NCI-H524 (cell line): ENCODE results near the gene USP12.
"Not testable (repeated sequence)": the region's sequence is repeated elsewhere in the genome, so short reads cannot be mapped to it uniquely, and the experiment has no call there.

Experiments
- DNase-seq, 2 experiments: peaks; one replicate each; lab custom pipeline; 2025; lab: John Stamatoyannopoulos, UW

Gene USP12

DNA sequence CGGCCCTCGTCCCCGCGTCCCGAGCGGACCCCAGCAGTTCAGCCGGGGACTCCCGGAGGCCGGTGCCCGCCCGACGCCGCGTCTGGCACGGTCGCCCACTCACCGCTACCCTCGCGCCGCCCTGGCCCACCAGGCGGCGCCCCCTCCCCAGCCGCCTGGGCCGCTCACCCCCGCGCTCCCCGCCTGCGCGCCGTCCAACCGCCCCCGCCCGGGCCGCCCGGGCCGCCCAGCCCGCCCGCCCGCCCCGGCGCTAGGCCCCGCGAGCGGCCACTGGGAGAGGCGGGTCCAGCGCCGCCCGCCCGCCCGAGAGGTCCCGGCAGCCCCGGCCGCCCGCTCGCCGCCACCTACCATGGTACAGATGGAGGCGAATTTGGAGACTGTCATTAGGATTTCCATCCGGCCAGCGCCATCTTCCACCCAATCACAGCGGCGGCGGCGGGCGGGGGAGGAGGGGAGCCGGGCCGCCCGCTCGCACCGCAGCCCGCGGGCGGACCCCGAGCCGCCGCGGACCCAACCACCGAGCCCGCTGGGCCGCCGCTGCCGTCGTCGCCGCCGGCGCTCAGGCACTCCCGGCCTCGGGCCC lies at the start of gene USP12:
Gene USP12, minus strand, starts transcription at position 568 of the 583 bp plus-strand sequence. Its CDS starts 172 bp downstream, at position 396.
- peak; percentile 43 to 70 for DNase-seq

- no peak for DNase-seq
These were observed 48.0 kb upstream of the USP12 start for GRCh38 chr13:27219611-27220010.

DNA sequence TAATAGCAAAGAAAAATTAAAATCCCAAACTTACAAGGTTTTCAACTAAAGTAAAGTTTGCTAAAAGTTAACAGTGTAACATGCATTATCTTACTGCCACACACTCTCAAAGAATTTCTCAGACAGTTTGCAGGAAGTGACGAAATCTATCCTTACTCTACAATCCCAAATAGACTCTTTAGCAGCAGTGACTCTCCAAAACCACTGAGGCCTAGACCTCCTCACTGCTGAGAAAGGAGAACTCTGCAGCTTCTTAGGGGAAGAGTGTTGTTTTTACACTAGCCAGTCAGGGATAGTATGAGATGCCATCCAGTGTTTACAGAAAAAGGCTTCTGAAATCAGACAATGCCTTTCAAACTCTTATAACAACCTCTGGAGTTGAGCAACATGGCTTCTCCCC lies 47.2 kb upstream of the USP12 start:
- not testable (repeated sequence) for DNase-seq

DNA sequence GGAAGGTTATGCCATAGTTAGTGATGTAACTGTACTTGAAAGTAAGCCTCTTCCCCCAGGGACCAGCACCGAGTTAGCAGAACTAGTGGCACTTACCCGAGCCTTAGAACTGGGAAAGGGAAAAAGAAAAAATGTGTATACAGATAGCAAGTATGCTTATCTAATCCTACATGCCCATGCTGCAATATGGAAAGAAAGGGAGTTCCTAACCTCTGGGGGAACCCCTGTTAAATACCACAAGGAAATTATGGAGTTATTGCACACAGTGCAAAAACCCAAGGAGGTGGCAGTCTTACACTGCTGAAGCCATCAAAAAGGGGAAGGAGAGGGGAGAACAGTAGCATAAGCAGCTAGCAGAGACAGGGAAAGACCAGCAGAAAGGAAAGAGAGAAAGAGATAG lies 46.2 kb upstream of the USP12 start:
- DNase-seq, result not testable (repeated sequence)

- DNase-seq, result not testable (repeated sequence)
These were observed 41.8 kb upstream of the USP12 start for GRCh38 chr13:27213386-27213785.

DNA sequence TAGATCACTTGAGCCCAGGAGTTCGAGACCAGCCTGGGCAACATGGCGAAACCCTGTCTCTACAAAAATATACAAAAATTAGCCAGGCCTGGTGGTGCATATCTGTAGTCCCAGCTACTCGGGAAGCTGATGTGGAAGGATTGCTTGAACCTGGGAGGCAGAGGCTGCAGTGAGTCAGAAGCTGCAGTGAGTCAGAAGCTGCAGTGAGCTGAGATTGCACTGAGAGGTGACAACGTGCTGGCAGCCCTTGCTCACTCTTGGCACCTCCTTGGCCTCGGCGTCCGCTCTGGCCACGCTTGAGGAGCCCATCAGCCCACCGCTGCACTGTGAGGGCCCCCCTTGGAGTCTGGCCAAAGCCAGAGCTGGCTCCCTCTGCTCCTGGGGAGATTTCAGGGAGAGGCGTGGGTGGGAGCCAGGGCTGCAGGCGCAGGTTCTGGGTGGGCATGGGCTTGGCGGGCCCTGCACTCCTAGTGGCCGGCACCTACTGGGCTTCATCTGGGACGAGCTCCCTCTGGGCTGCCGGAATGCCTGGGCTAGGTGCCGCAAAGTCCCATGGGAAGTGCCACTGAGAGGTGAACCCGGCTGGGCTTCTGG lies 40.3 kb upstream of the USP12 start:
- no peak for DNase-seq

GRCh38 chr13:27211271-27211670 lies 39.7 kb upstream of the USP12 start:
- no peak for DNase-seq

- no peak for DNase-seq
These were observed 36.9 kb upstream of the USP12 start for GRCh38 chr13:27208514-27208913.

DNA sequence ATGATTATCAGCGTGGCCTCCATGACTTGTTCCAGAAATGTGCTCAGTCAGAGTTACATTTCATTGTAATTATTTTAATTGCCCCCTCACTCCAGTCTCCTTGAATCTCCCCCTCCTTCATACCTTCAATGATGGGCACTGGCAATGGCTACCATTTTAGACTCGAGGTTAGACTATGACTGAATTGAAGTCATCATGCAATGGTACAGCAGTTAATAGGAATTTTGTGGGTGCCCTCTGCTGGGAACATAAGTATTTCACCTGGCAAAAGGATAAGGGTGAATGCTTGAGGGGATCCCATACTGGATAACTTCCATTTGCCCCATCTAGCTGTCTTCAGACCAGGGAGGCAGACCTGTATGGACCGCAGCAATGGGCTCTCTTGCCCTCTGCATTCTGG lies 32.2 kb upstream of the USP12 start:
- peak in 1 of 2 experiments; percentile 29 for DNase-seq

GRCh38 chr13:27203186-27203585 lies 31.6 kb upstream of the USP12 start:
- DNase-seq, result no peak

- DNase-seq, result no peak
These were observed 30.1 kb upstream of the USP12 start for GRCh38 chr13:27201661-27202060.

GRCh38 chr13:27200413-27201070 lies 28.9 kb upstream of the USP12 start:
- no peak for DNase-seq

- no peak for DNase-seq
These were observed 28.1 kb upstream of the USP12 start for GRCh38 chr13:27199696-27200095.

DNA sequence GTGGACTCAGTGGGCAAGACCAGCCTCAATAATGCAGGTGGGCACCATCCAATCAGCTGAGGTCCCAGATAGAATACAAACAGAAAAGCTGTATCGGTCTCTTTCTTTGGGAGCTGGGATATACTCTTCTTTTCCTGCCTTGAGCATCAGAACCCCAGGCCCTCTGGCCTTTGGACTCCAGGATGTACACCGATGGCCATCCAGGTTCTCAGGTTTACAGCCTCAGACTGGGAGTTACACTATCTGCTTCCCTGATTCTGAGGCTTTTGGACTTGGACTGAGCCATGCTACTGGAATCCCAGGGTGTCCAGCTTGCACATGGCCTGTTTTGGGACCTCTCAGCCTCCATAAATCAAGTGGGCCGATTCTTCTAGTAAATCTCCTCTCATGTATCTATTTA lies 27.6 kb upstream of the USP12 start:
- DNase-seq, result no peak

- DNase-seq, result no peak
These were observed 23.5 kb upstream of the USP12 start for GRCh38 chr13:27194895-27195764.

- DNase-seq, result no peak
These were observed 22.6 kb upstream of the USP12 start for GRCh38 chr13:27194209-27194608.

DNA sequence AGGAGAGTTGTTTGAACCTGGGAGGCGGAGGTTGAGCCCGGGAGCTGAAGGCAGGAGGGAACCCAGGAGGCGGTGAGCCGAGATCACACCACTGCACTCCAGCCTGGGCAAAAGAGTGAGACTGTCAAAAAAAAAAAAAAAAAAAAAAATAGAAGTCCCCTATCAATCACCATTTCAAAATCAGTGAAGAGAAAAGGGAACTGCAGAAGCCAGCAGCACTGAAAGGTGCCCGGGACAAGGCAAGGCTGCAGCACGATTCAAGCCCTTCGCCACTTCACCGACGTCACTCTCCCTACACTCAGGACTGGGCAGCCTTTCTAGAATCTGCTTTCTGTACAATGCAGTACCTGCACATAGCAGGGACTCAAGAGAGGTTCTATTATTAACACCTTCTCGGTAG lies 21.9 kb upstream of the USP12 start:
- no peak for DNase-seq

DNA sequence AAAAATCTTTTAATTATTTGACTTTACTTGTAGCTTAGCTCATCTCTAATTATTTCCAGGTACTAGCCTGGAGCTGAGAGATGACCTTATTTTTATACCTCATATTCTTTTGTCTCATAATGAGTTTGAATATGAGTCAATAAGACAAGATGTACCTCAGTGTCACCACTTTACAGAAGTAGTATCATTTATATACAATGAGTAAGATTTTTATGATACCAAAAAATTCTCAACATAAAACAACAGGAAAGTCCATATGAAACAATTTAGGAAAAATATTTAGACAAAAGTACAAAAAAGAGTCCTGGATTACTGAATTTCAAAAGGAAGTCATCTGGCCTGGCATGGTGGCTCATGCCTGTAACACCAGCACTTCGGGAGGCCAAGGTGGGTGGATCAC lies 21.4 kb upstream of the USP12 start:
- DNase-seq, result no peak

GRCh38 chr13:27192367-27192766 lies 20.8 kb upstream of the USP12 start:
- DNase-seq, result not testable (repeated sequence)

DNA sequence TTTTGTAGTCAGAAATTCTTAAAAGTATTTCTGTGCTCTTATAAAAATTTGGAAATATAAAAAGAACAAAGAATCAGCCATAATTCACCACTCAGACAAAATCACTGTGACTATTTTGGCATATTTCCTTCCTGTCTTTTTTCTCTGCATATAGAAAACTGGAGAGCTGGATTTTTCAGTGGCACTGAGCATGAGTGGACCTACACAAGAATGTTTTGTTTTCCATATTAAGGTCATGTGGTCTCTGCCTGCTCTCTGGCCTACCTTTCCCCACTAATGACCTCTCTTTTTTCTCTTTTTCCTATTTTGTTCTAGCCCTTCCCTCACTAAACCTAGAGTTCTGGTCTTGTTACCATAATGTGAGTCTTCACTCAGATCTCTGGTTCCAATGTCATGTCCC lies 17.6 kb upstream of the USP12 start:
- DNase-seq, result no peak

- no peak for DNase-seq
These were observed 16.6 kb upstream of the USP12 start for GRCh38 chr13:27188239-27188638.

DNA sequence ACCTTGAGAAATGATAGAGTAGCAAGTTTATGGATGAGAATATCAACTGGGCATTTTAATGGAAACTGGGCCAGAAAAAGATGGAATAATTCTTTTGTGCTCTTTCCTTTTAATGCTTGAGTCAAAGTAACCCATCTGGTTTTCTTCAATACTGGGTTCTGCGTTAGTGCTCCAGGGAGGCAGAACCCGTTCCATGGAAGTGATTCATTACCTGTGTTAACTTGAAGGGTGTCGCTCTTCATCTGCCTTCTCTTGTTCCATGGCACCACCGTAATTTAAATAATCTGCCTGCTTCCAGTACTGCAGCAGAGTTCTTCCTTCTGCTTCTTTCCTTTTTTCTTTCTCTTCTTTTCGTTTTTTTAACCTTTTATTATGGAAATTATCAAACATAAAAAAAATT lies 14.7 kb upstream of the USP12 start:
- DNase-seq, result no peak
